ENCODE measurements around the gene INF2. TPM values are rescaled to one million over a fixed set of nuclear protein-coding genes. Genes with fewer than 3 reads are reported as not detected.

The INF2 gene
- polyA plus RNA-seq, 1 donor (not counting 4 experiments of a cell fraction or from before 2014, with no cell fraction given) = 22.6 TPM

DNA sequence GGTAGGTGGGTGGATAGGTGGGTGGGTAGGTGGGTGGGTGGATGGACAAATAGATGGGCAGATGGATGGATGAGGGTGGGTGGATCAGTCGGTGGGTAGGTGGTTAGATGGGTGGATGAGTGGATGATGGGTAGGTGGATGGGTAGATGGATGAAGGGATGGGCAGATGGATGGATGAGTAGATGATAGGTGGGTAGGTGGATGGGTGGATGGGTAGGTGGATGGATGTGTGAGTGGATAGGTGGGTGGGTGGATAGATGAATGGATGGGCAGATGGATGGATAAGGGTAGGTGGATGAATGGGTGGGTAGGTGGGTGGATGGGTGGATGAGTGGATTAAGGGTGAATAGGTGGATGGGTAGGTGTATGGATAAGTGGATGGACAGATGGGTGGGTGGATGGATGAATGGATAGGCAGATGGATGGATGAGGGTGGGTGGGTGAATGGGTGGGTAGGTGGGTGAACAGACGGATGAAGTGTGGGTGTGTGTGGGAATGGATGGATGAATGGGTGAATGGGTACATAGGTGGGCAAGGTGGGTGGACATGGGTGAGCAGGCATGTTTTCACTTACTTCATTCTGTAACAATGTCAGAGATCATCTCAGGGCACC, 3.3 kb upstream of the INF2 start:
- dilution Hi-C loops (cut with MboI; ENCODE audit: extremely low pct_ligation_motif_present, low sequenced_read_pairs) = no loop called here
- Histone ChIP-seq H3K27me3 (ENCODE audit: control insufficient read depth, extremely low read depth, insufficient read depth, low read length) (no peaks in the 10 kb centered on the region), H4K20me1 (ENCODE audit: control insufficient read depth, extremely low read depth, insufficient read depth, low read length) (peaks cover 3% of the 10 kb centered on the region), H3K36me3 (ENCODE audit: control insufficient read depth in 2 of 2, extremely low read depth in 1 of 2, insufficient read depth in 2 of 2, low read length in 2 of 2) (peaks cover 0 to under 1% of the 10 kb centered on the region in 2 experiments), H3K4me1 (ENCODE audit: control insufficient read depth, extremely low read depth, insufficient read depth, low read length) (peaks cover 52% of the 10 kb centered on the region), H2AFZ (ENCODE audit: control insufficient read depth, low read length) (no peak overlapping the region), H3K9me3 (ENCODE audit: control insufficient read depth, low read depth, low read length) (no peaks in the 10 kb centered on the region), H3K4me2 (ENCODE audit: control insufficient read depth, extremely low read depth, insufficient read depth, low read depth, low read length) (no peak overlapping the region), H3K79me2 (ENCODE audit: control insufficient read depth, insufficient read depth, low read length) (peaks cover 16% of the 10 kb centered on the region), H3K4me3 (ENCODE audit: control insufficient read depth in 2 of 3, extremely low read depth in 1 of 3, insufficient read depth in 2 of 3, low read depth in 1 of 3, low read length in 3 of 3) (no peak overlapping the region), H3K27ac (ENCODE audit: control insufficient read depth, insufficient read depth, low read length) (no peak overlapping the region), H3K9ac (ENCODE audit: control insufficient read depth, extremely low read depth, insufficient read depth, low read length) (no peak overlapping the region), H3K9me1 (ENCODE audit: control insufficient read depth, extremely low read depth, insufficient read depth, low read length) (no peaks in the 10 kb centered on the region)
- FAIRE-seq (no peak), DNase-seq (ENCODE audit: low read depth, low spot score) (no peak)
- TF ChIP-seq, protein P1, sequence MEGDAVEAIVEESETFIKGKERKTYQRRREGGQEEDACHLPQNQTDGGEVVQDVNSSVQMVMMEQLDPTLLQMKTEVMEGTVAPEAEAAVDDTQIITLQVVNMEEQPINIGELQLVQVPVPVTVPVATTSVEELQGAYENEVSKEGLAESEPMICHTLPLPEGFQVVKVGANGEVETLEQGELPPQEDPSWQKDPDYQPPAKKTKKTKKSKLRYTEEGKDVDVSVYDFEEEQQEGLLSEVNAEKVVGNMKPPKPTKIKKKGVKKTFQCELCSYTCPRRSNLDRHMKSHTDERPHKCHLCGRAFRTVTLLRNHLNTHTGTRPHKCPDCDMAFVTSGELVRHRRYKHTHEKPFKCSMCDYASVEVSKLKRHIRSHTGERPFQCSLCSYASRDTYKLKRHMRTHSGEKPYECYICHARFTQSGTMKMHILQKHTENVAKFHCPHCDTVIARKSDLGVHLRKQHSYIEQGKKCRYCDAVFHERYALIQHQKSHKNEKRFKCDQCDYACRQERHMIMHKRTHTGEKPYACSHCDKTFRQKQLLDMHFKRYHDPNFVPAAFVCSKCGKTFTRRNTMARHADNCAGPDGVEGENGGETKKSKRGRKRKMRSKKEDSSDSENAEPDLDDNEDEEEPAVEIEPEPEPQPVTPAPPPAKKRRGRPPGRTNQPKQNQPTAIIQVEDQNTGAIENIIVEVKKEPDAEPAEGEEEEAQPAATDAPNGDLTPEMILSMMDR (optimal IDR thresholded peaks at IDR 0.05 in 1 of 3, IDR thresholded peaks at IDR 0.05 in 1 of 3, conservative IDR thresholded peaks at IDR 0.05 in 1 of 3; ENCODE audit: extremely low read depth in 1 of 3, insufficient read depth in 2 of 3, low read length in 3 of 3) = no peak
- TF ChIP-seq EZH2 (IDR thresholded peaks at IDR 0.05; ENCODE audit: low read length) = no peak

DNA sequence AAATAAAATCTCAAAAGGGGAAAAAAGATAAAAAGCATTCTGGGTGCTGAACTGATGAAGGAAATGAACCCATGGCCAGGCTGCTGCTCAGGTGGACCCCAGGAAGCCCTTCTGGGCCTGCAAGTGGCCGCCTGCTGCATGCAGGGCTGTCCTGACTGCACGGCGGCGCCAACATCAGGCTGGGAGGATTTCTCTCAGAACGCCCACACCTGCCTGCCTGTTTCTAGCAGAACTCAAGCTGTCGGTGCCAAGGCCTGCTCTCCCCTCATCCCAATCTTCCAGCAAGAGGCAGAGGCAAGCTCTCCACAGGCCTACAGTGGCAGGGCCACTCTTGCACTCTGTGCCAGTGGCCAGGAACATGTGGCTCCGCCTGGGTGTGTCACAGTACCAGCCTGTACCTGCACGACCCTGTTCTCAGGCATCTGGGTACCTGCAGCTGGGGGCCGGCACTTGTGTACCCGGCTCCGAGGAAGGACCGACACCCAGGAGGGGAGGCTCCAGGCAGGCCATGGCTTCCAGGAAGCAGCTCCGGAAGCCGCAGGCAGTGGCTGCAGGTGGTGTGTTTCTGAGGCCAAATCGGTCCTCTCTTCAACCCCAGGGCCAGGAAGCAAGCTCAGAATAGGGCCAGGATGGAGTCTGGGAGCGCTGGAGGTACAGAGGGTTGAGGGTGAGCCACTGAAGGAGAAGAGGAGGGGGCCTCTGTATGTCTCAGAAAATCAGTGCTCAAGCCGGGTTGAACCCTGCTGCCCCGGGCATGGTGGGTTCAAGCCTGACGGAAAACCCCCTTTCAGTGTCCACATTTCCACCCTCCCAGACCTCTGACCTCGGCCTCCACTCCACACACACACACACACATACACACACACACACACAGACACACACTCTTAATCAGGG, 2.5 kb upstream of the INF2 start:
- Histone ChIP-seq H3K4me3 (ENCODE audit: control insufficient read depth in 2 of 3, extremely low read depth in 1 of 3, insufficient read depth in 2 of 3, low read depth in 1 of 3, low read length in 3 of 3) (no peak overlapping the region), H3K4me1 (ENCODE audit: control insufficient read depth, extremely low read depth, insufficient read depth, low read length) (peaks cover 50% of the 10 kb centered on the region), H3K27ac (ENCODE audit: control insufficient read depth, insufficient read depth, low read length) (peak overlapping the region; percentile 53), H3K36me3 (ENCODE audit: control insufficient read depth in 2 of 2, extremely low read depth in 1 of 2, insufficient read depth in 2 of 2, low read length in 2 of 2) (peaks cover 3 to 6% of the 10 kb centered on the region in 2 experiments), H3K27me3 (ENCODE audit: control insufficient read depth, extremely low read depth, insufficient read depth, low read length) (no peaks in the 10 kb centered on the region), H3K79me2 (ENCODE audit: control insufficient read depth, insufficient read depth, low read length) (peaks cover 24% of the 10 kb centered on the region), H3K4me2 (ENCODE audit: control insufficient read depth, extremely low read depth, insufficient read depth, low read depth, low read length) (peak overlapping the region; percentile 75), H3K9me3 (ENCODE audit: control insufficient read depth, low read depth, low read length) (no peaks in the 10 kb centered on the region), H3K9me1 (ENCODE audit: control insufficient read depth, extremely low read depth, insufficient read depth, low read length) (no peaks in the 10 kb centered on the region), H4K20me1 (ENCODE audit: control insufficient read depth, extremely low read depth, insufficient read depth, low read length) (peaks cover 10% of the 10 kb centered on the region), H2AFZ (ENCODE audit: control insufficient read depth, low read length) (no peak overlapping the region), H3K9ac (ENCODE audit: control insufficient read depth, extremely low read depth, insufficient read depth, low read length) (peak overlapping the region; percentile 15)
- DNase-seq (ENCODE audit: low read depth, low spot score) = no peak
- no peak for TF ChIP-seq EZH2 (IDR thresholded peaks at IDR 0.05; ENCODE audit: low read length)
- TF ChIP-seq, protein P1 (optimal IDR thresholded peaks at IDR 0.05 in 1 of 3, IDR thresholded peaks at IDR 0.05 in 1 of 3, conservative IDR thresholded peaks at IDR 0.05 in 1 of 3; ENCODE audit: extremely low read depth in 1 of 3, insufficient read depth in 2 of 3, low read length in 3 of 3) = no peak
- FAIRE-seq = no peak
- dilution Hi-C loops (cut with MboI; ENCODE audit: extremely low pct_ligation_motif_present, low sequenced_read_pairs) = no loop called here

Measured in keratinocyte (primary cell).